ENCODE results near the gene EML6. TPM values are rescaled to one million over a fixed set of nuclear protein-coding genes. Genes with fewer than 3 reads are reported as not detected.
A peak's percentile ranks its signal among the peaks of the same experiment; 100 is the strongest.

The EML6 gene
- total RNA-seq, 1 donor from 2014 or later, result 1.1 TPM

- no peak for DNase-seq (ENCODE audit: low read depth, low spot score)
Observed at GRCh38 chr2:54801352-54801751, 77.9 kb downstream of the EML6 start.

GRCh38 chr2:54803783-54804751, 80.6 kb downstream of the EML6 start:
- no peak for DNase-seq (ENCODE audit: low read depth, low spot score)

GRCh38 chr2:54805255-54805654, 81.8 kb downstream of the EML6 start:
- no peak for DNase-seq (ENCODE audit: low read depth, low spot score)

- no peak for DNase-seq (ENCODE audit: low read depth, low spot score)
Observed at GRCh38 chr2:54806975-54807374, 83.5 kb downstream of the EML6 start.

GRCh38 chr2:54808661-54809060, 85.2 kb downstream of the EML6 start:
- no peak for DNase-seq (ENCODE audit: low read depth, low spot score)

- DNase-seq (ENCODE audit: low read depth, low spot score), result no peak
Observed at GRCh38 chr2:54809819-54810218, 86.4 kb downstream of the EML6 start.

- DNase-seq (ENCODE audit: low read depth, low spot score), result no peak
Observed at GRCh38 chr2:54810246-54810645, 86.8 kb downstream of the EML6 start.

GRCh38 chr2:54813584-54813983, 90.1 kb downstream of the EML6 start:
- no peak for DNase-seq (ENCODE audit: low read depth, low spot score)

GRCh38 chr2:54814389-54815147, 91.1 kb downstream of the EML6 start:
- no peak for DNase-seq (ENCODE audit: low read depth, low spot score)

GRCh38 chr2:54815148-54815539, 91.7 kb downstream of the EML6 start:
- DNase-seq (ENCODE audit: low read depth, low spot score), result no peak

GRCh38 chr2:54818226-54818625, 94.8 kb downstream of the EML6 start:
- DNase-seq (ENCODE audit: low read depth, low spot score), result no peak

- no peak for DNase-seq (ENCODE audit: low read depth, low spot score)
Observed at GRCh38 chr2:54820558-54820957, 97.1 kb downstream of the EML6 start.

- no peak for DNase-seq (ENCODE audit: low read depth, low spot score)
Observed at GRCh38 chr2:54824567-54824966, 101.1 kb downstream of the EML6 start.

GRCh38 chr2:54830546-54830945, 107.1 kb downstream of the EML6 start:
- DNase-seq (ENCODE audit: low read depth, low spot score), result peak; percentile 1

- no peak for DNase-seq (ENCODE audit: low read depth, low spot score)
Observed at GRCh38 chr2:54831480-54831879, 108.0 kb downstream of the EML6 start.

- no peak for DNase-seq (ENCODE audit: low read depth, low spot score)
Observed at GRCh38 chr2:54834721-54835120, 111.3 kb downstream of the EML6 start.

- no peak for DNase-seq (ENCODE audit: low read depth, low spot score)
Observed at GRCh38 chr2:54836477-54836876, 113.0 kb downstream of the EML6 start.

GRCh38 chr2:54838585-54839035, 115.1 kb downstream of the EML6 start:
- peak; percentile 33 for DNase-seq (ENCODE audit: low read depth, low spot score)

- no peak for DNase-seq (ENCODE audit: low read depth, low spot score)
Observed at GRCh38 chr2:54839461-54840255, 116.2 kb downstream of the EML6 start.

- no peak for DNase-seq (ENCODE audit: low read depth, low spot score)
Observed at GRCh38 chr2:54840559-54841468, 117.4 kb downstream of the EML6 start.

Measured in pulmonary artery endothelial cell (primary cell).